GM12878 (cell line): ENCODE data around the gene SORCS2.

Experiments
- EGR1 ChIP-seq, 2 experiments: IDR thresholded peaks; 1 replicate in 1 of 2; 2 replicates in 1 of 2; pipeline ENCODE4 v1.6.1; 2011 to 2012; ENCODE audit warnings: low read depth in 2 of 2, low read length in 2 of 2, borderline replicate concordance in 1 of 2, mild to moderate bottlenecking in 1 of 2, moderate library complexity in 1 of 2
- KDM1A ChIP-seq: fragments of 200-600 bp; sonication (generic); IDR thresholded peaks from 2 replicates; pipeline ENCODE4 v1.6.1; 2016; ENCODE audit warnings: borderline replicate concordance
- NRF1 ChIP-seq: conservative IDR thresholded peaks from 2 replicates; pipeline ENCODE4 v1.6.1; 2011; ENCODE audit warnings: mild to moderate bottlenecking, low read depth, low read length, improper control_type of control experiment
- POLR2A ChIP-seq: IDR thresholded peaks from 2 replicates; pipeline ENCODE4 v1.6.1; 2011; ENCODE audit warnings: low read depth, mild to moderate bottlenecking, low read length
- POU2F2 ChIP-seq: IDR thresholded peaks from 3 replicates; pipeline ENCODE4 v1.6.1; 2011; ENCODE audit warnings: low read depth, mild to moderate bottlenecking, low read length, borderline replicate concordance
- RAD21 ChIP-seq: IDR thresholded peaks from 2 replicates; pipeline ENCODE4 v1.6.1; 2011; ENCODE audit warnings: mild to moderate bottlenecking, low read depth, low read length, moderate library complexity; ENCODE audit not compliant: insufficient read depth
- RELA ChIP-seq: fragments of 450-650 bp; IDR thresholded peaks from 2 replicates; pipeline ENCODE4 v1.8.0; 2014; ENCODE audit warnings: borderline replicate concordance; ENCODE audit not compliant: partially characterized antibody
- STAT3 ChIP-seq: IDR thresholded peaks from 2 replicates; pipeline ENCODE4 v1.6.1; 2011; ENCODE audit warnings: low read depth, low read length, improper control_type of control experiment
- TAF1 ChIP-seq: IDR thresholded peaks from 2 replicates; pipeline ENCODE4 v1.6.1; 2011; ENCODE audit warnings: mild to moderate bottlenecking, low read depth, low read length, borderline replicate concordance
- YBX1 ChIP-seq: fragments of 450-650 bp; IDR thresholded peaks from 2 replicates; pipeline ENCODE4 v1.6.1; 2016; ENCODE audit warnings: antibody characterized with exemption
- TF ChIP-seq, protein P1 (sequence below): IDR thresholded peaks from 2 replicates; pipeline ENCODE4 v1.6.1; 2012; ENCODE audit warnings: mild to moderate bottlenecking, low read depth, low read length
- TF ChIP-seq, protein P2 (sequence below): IDR thresholded peaks from 2 replicates; pipeline ENCODE4 v1.6.1; 2011; ENCODE audit warnings: low read depth, low read length, improper control_type of control experiment, borderline replicate concordance
- TF ChIP-seq, protein P3 (sequence below), 3 experiments: IDR thresholded peaks in 2 of 3; conservative IDR thresholded peaks in 1 of 3; 2 replicates each; pipeline ENCODE4 v1.5.1; 2011; ENCODE audit warnings: low read depth in 3 of 3, low read length in 3 of 3, mild to moderate bottlenecking in 3 of 3, control low read depth in 2 of 3, moderate library complexity in 2 of 3, inconsistent platforms in 1 of 3, mixed read lengths in 1 of 3; ENCODE audit not compliant: control insufficient read depth in 2 of 3, insufficient read depth in 1 of 3; ENCODE audit errors: extremely low read depth in 1 of 3

DNA sequence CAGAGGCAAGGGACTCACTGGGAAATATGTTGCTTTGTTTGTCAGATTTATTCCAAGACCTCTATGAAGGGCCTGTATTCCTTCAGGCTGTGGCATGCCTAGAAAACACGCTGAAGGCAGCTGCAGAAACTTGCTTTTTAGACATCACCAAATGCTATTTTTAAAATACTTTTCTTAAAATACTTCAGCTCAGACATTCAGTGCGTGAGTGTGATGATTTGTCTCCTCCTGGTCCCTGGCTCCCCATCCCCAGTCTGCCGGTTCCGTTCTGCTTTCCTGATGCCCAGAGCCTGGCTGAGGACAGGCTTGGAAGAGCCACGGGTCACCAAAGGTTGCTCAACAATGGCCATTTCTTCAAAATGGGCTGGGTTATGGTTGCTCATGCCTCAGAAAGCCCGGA is 187.4 kb downstream of the SORCS2 start:
- TF ChIP-seq, protein P1, sequence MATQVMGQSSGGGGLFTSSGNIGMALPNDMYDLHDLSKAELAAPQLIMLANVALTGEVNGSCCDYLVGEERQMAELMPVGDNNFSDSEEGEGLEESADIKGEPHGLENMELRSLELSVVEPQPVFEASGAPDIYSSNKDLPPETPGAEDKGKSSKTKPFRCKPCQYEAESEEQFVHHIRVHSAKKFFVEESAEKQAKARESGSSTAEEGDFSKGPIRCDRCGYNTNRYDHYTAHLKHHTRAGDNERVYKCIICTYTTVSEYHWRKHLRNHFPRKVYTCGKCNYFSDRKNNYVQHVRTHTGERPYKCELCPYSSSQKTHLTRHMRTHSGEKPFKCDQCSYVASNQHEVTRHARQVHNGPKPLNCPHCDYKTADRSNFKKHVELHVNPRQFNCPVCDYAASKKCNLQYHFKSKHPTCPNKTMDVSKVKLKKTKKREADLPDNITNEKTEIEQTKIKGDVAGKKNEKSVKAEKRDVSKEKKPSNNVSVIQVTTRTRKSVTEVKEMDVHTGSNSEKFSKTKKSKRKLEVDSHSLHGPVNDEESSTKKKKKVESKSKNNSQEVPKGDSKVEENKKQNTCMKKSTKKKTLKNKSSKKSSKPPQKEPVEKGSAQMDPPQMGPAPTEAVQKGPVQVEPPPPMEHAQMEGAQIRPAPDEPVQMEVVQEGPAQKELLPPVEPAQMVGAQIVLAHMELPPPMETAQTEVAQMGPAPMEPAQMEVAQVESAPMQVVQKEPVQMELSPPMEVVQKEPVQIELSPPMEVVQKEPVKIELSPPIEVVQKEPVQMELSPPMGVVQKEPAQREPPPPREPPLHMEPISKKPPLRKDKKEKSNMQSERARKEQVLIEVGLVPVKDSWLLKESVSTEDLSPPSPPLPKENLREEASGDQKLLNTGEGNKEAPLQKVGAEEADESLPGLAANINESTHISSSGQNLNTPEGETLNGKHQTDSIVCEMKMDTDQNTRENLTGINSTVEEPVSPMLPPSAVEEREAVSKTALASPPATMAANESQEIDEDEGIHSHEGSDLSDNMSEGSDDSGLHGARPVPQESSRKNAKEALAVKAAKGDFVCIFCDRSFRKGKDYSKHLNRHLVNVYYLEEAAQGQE: no peak
- TF ChIP-seq, protein P2, sequence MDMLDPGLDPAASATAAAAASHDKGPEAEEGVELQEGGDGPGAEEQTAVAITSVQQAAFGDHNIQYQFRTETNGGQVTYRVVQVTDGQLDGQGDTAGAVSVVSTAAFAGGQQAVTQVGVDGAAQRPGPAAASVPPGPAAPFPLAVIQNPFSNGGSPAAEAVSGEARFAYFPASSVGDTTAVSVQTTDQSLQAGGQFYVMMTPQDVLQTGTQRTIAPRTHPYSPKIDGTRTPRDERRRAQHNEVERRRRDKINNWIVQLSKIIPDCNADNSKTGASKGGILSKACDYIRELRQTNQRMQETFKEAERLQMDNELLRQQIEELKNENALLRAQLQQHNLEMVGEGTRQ: no peak
- TF ChIP-seq, protein P3, sequence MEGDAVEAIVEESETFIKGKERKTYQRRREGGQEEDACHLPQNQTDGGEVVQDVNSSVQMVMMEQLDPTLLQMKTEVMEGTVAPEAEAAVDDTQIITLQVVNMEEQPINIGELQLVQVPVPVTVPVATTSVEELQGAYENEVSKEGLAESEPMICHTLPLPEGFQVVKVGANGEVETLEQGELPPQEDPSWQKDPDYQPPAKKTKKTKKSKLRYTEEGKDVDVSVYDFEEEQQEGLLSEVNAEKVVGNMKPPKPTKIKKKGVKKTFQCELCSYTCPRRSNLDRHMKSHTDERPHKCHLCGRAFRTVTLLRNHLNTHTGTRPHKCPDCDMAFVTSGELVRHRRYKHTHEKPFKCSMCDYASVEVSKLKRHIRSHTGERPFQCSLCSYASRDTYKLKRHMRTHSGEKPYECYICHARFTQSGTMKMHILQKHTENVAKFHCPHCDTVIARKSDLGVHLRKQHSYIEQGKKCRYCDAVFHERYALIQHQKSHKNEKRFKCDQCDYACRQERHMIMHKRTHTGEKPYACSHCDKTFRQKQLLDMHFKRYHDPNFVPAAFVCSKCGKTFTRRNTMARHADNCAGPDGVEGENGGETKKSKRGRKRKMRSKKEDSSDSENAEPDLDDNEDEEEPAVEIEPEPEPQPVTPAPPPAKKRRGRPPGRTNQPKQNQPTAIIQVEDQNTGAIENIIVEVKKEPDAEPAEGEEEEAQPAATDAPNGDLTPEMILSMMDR (IDR thresholded peaks at IDR 0.05 in 2 of 3, conservative IDR thresholded peaks at IDR 0.05 in 1 of 3; ENCODE audit: control insufficient read depth in 2 of 3, extremely low read depth in 1 of 3, insufficient read depth in 1 of 3, low read depth in 3 of 3, low read length in 3 of 3): no peak
- TF ChIP-seq POU2F2 (no peak), EGR1 (IDR thresholded peaks at IDR 0.05; ENCODE audit: borderline replicate concordance in 1 of 2, low read depth in 2 of 2, low read length in 2 of 2) (no peak), YBX1 (no peak), NRF1 (no peak), RELA (no peak), KDM1A (no peak), TAF1 (no peak), STAT3 (no peak), POLR2A (no peak), RAD21 (no peak)
